Activated T-cell treated with anti-CD3 and anti-CD28 coated beads, Interleukin-2, amount 50 U/mL, for 24 hours (primary cell): ENCODE results near the gene ACAD9.
"Not testable (repeated sequence)": the region's sequence is repeated elsewhere in the genome, so short reads cannot be mapped to it uniquely, and the experiment has no call there.

Experiments used
- DNase-seq: peaks from one replicate; pipeline ENCODE4 v3.0.0-alpha.2; 2020
- H3K27ac Mint-ChIP-seq: 2 replicates; pipeline ENCODE4 v1.8.0; 2020; ENCODE audit warnings: mild to moderate bottlenecking, mixed read lengths
- H3K27me3 Mint-ChIP-seq: 2 replicates; pipeline ENCODE4 v1.8.0; 2020; ENCODE audit warnings: mixed read lengths
- H3K36me3 Mint-ChIP-seq: 2 replicates; pipeline ENCODE4 v1.8.0; 2020; ENCODE audit warnings: low read depth, mixed read lengths
- H3K4me1 Mint-ChIP-seq: 2 replicates; pipeline ENCODE4 v1.8.0; 2020; ENCODE audit warnings: low read depth, mixed read lengths
- H3K4me3 Mint-ChIP-seq: 2 replicates; pipeline ENCODE4 v1.8.0; 2020; ENCODE audit warnings: mild to moderate bottlenecking, moderate library complexity, mixed read lengths
- H3K9me3 Mint-ChIP-seq: 2 replicates; pipeline ENCODE4 v1.8.0; 2020; ENCODE audit warnings: mixed read lengths

Gene ACAD9

DNA sequence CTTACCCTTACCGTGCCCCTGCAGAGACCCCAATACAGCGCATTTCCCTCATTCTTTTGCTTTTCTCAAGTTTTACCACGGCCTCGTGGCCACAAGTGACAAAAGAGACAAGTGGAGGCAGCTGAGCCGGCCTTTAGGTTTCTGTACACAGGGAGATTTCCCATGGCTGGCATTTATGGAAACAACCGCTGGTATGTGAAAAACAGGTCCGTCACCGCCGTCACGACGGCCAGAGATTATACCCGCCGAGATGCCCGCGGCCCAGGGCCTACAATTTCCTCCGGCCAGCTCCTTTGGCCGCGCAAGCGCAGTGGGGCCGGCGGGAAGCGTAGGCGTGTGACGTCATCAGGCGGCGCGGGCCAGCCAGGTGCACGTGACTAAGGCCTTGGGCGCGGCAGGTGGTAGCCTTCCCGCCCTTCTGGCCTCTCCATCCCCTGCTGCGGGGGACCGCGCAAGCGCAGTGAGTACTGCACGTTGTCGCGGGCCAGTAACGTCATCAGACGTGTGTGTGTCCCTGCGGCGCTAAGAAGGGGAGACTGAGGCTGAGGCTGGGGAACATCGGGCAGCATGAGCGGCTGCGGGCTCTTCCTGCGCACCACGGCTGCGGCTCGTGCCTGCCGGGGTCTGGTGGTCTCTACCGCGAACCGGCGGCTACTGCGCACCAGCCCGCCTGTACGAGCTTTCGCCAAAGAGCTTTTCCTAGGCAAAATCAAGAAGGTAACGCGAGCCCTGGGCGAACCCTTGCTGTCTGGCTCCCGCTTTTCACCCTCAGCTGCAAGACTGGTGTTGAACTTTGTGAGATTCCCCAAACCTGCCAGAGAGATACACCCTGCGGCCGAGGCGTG lies at the start of gene ACAD9:
Gene ACAD9, plus strand, starts transcription at position 496 of the 845 bp plus-strand sequence. Its CDS starts 72 bp downstream, at position 568.
- peak; percentile 99 for DNase-seq
- Mint-ChIP-seq H3K4me3 (peak within 1 kb of the TSS; percentile 90), H3K27ac (peak within 1 kb of the TSS; percentile 98), H3K36me3 (peaks cover 66% of the 10 kb centered on the region), H3K27me3 (no peaks in the 10 kb centered on the region), H3K4me1 (peaks cover 73% of the 10 kb centered on the region), H3K9me3 (no peaks in the 10 kb centered on the region)

DNA sequence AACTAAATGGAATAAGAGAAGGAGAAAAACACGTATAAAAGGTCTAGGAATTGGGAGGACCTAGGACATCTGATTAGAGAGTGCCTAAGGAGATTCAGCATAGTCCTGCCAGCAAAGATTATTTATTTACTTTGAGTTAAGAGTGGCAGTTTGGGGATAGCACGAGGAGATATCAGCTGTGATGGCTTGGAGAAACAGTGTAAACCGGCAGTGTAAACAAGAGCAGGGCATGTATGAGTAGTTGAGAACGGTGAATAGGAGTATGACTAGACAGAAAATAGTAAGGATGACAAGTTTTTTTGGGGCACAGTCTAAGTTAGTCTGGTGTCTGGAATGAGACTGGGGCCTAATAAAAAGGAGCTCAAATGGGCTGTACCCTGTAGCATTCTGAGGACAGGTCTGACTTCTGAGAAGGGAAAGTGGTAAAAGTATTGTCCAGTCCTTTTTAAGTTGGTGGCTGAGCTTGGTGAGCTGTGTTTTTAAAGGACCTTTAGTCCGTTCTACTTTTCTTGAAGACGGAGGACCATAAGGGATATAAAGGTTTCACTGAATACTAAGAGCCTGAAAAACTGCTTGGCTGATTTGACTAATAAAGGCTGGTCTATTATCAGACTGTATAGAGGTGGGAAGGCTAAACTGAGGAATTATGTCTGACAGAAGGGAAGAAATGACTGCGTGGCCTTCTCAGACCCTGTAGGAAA lies 49.3 kb upstream of the ACAD9 start:
- not testable (repeated sequence) for H3K27me3 Mint-ChIP-seq, H3K9me3 Mint-ChIP-seq, H3K4me3 Mint-ChIP-seq, DNase-seq, H3K4me1 Mint-ChIP-seq, H3K27ac Mint-ChIP-seq, H3K36me3 Mint-ChIP-seq

DNA sequence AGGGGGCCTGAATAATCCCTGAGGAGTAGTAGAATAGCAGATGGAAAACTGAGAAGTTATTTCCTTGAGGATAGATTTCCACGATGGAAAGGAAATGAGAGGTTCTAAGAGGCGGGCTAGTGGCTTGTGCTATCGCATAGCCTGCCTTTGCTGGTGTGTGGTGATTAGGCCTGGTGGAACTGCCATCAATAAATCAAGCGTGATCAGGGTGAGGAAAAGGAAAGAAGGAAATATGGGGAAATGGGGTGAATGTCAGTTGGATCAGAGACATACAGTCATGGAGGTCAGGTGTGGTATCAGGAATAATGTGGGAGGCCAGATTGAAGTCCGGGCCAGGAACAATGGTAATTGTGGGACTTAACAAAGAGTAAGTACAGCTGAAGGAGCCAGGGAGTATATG lies 48.7 kb upstream of the ACAD9 start:
- H3K4me1 Mint-ChIP-seq, H3K27ac Mint-ChIP-seq, DNase-seq, H3K4me3 Mint-ChIP-seq, H3K9me3 Mint-ChIP-seq, H3K27me3 Mint-ChIP-seq, H3K36me3 Mint-ChIP-seq: not testable (repeated sequence)

DNA sequence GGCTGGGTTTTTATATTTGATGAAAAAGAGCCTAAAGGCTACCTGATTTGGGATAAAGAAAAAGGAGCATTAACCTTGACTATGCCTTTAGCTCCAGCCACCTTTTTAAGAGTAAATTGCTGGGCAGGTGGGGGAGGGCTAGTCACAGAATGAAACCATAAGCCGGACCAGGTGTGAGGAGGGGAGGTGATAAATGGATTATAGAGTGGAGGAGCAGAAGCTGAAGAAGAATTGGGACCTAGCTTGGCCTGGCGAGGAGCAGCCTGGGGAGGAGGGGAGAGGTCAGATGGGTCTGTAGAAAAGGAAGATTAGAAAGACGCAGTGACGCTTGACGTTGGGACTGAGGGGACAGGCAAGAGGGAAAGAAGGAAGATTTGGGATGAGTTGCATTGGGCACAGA lies 46.4 kb upstream of the ACAD9 start:
- H3K9me3 Mint-ChIP-seq, H3K4me1 Mint-ChIP-seq: not testable (repeated sequence)

DNA sequence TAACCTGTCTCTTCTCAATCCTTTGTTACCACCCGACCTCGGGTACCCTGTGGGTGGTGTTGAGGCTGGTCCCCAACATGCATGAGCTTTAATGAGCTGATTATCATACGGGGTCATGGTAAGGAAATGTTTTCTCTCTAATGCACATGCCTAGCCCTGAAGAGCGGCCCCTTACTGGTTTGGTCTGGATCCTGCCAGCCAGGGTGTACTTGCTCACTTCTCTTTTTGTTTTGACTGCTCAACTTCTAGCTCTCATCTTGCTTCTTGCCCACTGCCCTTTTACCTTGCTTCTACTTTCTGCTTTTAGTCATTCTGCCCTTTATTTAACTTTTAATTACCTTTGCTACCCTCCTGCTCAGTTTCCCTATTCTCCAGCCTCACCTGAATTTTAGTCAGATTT lies 44.3 kb upstream of the ACAD9 start:
- Mint-ChIP-seq H3K4me3 (no peak overlapping the region), H3K27me3 (no peaks in the 10 kb centered on the region), H3K27ac (no peak overlapping the region), H3K9me3 (no peaks in the 10 kb centered on the region), H3K36me3 (no peaks in the 10 kb centered on the region), H3K4me1 (no peaks in the 10 kb centered on the region)
- no peak for DNase-seq

More for the DNA sequence above, 46.4 kb upstream of the ACAD9 start:
- DNase-seq, H3K36me3 Mint-ChIP-seq, H3K27me3 Mint-ChIP-seq, H3K27ac Mint-ChIP-seq, H3K4me3 Mint-ChIP-seq: not testable (repeated sequence)

DNA sequence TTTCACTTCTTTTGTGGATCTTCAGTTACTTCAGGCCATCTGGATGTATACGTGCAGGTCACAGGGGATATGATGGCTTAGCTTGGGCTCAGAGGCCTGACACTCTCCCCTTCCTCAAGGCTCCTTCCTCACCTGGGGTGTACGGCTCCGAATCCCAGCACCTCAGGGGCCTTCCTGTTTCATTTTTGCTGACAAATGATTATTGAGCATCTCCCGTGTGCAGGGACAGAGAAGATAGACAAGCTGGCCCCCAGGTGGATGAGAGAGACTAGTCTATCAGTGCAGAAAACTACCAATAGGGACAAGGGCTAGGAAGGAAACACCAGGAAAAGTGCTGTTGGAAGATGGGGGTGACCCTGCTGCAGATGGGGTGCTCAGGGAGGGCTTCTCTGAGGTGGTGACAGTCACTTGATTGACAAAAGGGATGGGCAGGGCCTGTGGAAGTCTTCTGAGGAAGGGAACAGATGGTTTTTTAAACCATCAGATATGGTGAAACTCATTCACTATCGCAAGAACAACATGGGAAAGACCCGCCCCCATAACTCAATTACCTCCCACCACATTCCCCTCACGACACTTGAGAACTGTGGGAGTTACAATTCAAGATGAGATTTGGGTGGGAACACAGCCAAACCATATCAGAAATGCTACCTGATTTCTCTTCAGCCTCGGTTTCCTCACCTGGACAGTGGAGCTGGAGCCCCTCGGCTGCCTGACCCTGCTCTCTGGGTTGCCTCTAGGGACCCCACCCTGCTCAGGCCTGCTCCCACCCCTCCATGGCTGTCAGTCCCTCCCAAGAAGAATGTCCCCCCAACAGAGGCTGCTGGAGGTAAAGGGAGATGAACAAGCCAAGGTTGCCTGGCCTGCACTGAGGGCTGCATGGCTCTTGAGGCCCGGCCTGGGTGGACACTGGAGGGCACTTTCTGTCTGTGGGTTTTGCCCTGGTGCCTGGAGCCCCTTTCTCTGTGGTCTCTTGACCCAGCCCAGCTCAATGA lies 37.2 kb upstream of the ACAD9 start:
- H3K9me3 Mint-ChIP-seq: no peaks in the 10 kb centered on the region
- no peaks in the 10 kb centered on the region for H3K27me3 Mint-ChIP-seq
- H3K4me1 Mint-ChIP-seq: peaks cover 20% of the 10 kb centered on the region
- H3K36me3 Mint-ChIP-seq: no peaks in the 10 kb centered on the region
- peak overlapping the region; percentile 29 for H3K27ac Mint-ChIP-seq
- H3K4me3 Mint-ChIP-seq: no peak overlapping the region
- no peak for DNase-seq

DNA sequence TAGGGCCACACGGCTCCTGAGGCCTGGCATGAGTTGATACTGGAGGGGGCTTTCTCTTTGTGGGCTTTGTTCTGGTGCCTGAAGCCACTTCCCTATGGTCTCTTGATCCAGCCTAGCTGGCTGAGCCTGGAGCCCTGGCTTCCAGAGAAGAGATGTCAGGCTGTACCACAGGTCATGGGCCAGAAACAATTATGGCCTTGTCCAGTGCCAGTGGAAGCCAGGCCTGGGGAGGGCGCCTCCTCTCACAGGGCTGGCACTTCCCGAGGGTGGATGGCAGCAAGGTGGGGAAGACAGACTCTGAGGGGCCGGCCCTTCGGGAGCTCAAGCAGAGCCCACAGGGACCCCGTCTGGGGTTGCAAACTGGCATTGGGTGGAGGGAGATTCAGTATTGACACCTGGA lies 34.9 kb upstream of the ACAD9 start:
- peaks cover 20% of the 10 kb centered on the region for H3K4me1 Mint-ChIP-seq
- DNase-seq: no peak
- no peaks in the 10 kb centered on the region for H3K36me3 Mint-ChIP-seq
- no peaks in the 10 kb centered on the region for H3K27me3 Mint-ChIP-seq
- no peak overlapping the region for H3K27ac Mint-ChIP-seq
- H3K9me3 Mint-ChIP-seq: no peaks in the 10 kb centered on the region
- no peak overlapping the region for H3K4me3 Mint-ChIP-seq

DNA sequence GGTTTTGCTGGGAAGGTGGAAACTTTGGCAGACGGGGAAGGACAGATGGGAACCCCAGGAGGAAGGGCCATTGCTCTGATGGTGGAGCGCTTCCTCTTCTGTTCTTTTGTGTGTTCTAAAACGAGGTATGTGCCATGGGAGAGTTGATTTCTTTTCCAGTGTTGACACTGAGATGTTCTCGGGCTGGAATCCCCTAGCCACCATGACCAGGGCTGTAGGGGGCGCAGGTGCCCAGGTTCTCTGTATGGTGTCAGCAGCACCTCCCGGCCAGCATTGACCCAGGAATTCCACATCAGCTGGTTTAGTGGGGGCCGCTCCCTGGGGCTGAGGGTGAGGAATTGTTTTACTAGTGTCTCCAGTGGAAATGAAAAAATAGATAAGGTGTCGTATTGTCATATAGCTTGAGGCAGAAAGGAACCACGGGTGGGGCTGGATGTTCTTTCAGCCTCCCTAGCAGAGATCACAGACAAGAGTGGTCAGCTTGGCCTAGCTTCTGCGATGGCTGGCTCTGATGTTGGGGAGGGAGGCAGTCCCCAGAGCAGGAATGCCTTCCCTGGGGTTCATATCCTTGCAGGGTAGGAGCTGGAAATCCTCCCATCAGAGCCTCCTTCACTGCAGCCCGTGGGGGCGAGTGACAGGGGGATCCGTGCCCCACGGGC lies 34.2 kb upstream of the ACAD9 start:
- DNase-seq: no peak
- Mint-ChIP-seq H3K4me1 (peaks cover 20% of the 10 kb centered on the region), H3K4me3 (peak overlapping the region; percentile 27), H3K27me3 (no peaks in the 10 kb centered on the region), H3K9me3 (no peaks in the 10 kb centered on the region), H3K27ac (peak overlapping the region; percentile 28), H3K36me3 (no peaks in the 10 kb centered on the region)

DNA sequence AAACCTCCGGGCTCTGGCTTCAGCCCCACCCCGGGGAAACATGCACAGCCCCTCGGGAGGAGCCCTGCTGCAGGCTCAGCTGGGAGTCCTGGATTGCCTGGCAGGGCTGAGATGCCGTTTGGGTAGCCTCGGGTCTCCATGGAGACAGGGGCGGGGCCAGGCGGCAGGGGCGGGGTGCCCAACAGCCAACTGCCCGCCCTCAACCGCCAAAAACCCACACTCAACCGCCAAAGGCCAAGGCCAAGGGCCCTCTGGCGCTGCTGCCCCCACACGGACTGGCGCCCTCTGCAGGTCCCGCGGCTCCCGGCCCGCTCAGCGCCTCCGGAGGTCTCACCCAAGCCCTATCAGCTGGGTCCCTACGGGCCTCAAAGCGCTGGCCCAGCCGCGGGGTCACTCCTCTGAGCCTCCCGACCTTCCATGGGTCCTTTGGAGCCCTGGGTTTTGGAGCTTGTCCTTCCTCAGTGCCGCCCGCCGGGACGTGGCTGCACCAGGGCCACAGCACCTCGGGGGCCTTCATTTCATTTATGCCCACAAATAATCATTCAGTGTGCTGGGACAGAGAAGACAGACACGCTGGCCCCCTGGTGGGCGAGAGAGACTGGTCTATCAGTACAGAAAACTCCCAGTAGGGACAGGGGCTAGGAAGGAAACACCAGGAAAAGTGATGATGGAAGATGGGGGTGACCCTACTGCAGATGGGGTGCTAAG lies 33.5 kb upstream of the ACAD9 start:
- H3K9me3 Mint-ChIP-seq: no peaks in the 10 kb centered on the region
- peak overlapping the region; percentile 71 for H3K4me3 Mint-ChIP-seq
- H3K27me3 Mint-ChIP-seq: no peaks in the 10 kb centered on the region
- peaks cover 20% of the 10 kb centered on the region for H3K4me1 Mint-ChIP-seq
- peak overlapping the region; percentile 78 for H3K27ac Mint-ChIP-seq
- peak; percentile 88 for DNase-seq
- no peaks in the 10 kb centered on the region for H3K36me3 Mint-ChIP-seq

DNA sequence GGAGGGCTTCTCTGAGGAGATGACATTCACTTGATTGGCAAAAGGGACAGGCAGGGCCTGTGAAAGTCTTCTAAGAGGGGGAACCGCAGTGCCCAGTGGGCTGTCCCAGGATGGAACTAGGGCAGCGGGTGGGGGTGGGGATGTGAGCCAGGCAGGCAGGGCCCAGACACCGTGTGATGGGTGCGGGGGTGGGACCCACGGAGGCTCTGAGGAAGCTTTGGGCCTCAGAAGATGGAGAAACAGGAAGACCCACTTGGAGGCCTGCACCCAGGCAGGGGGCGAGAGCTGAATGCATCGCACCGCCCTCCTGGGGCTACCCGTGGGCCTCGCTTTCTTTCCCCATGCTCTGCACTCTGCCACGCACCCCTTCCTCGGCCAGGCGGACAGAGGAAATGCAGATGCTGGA lies 32.9 kb upstream of the ACAD9 start:
- Mint-ChIP-seq H3K27me3 (no peaks in the 10 kb centered on the region), H3K4me3 (peak overlapping the region; percentile 71), H3K4me1 (peaks cover 20% of the 10 kb centered on the region), H3K9me3 (no peaks in the 10 kb centered on the region), H3K27ac (peak overlapping the region; percentile 78), H3K36me3 (no peaks in the 10 kb centered on the region)
- DNase-seq: no peak

DNA sequence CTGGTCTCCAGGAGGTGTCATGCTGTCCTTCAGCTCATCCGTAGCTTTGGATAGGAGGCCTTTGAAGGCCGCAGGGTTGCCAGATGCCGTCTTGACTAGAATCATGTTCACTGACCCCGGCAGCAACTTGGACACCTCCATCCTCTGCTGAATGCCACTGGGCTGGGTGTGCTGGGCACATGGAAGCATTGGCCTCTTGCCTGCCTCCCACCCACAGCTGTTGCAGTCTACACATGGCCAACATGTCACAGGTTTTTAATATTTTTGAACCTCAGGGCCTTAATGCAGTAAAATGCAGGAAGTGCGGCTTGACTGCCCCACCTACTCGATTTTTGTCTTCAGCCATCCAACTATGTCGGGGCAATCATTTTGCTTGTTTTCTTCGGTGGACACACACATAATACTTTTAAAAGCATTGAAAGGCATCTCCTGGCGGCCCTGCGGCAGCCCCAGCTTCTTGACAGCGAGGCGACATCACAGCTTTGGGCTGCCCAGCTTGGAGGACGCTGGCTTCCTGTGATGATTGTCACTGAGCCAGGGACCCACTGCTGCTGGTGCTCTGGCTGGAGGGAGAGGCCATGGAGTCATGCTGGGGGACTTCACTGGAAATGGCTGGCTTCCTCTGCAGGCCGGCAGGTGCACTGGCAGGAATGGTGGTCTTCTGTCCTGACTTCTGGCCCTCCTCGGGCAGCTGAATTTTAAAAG lies 31.6 kb upstream of the ACAD9 start:
- no peak overlapping the region for H3K27ac Mint-ChIP-seq
- no peak overlapping the region for H3K4me3 Mint-ChIP-seq
- no peaks in the 10 kb centered on the region for H3K9me3 Mint-ChIP-seq
- H3K36me3 Mint-ChIP-seq: no peaks in the 10 kb centered on the region
- no peak for DNase-seq
- H3K4me1 Mint-ChIP-seq: peaks cover 20% of the 10 kb centered on the region
- H3K27me3 Mint-ChIP-seq: no peaks in the 10 kb centered on the region

DNA sequence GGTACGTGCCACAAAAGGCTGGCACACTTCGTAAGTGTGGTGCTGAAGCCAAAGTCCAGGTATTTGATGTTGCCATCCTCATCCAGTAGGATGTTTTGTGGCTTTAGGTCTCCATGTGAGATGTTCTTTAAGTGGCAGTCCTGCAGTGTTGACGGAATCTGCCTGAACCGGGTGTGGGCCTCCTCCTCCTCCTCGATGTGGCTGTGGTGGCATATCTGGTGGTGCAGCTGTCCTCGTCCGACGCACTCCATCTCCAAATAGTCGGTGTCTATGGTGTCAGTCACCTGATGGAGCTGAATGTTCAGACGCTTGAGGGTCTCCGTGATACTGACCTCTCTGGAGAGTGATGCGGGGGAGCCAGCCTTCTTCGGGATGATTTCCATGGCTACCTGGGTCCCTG lies 30.5 kb upstream of the ACAD9 start:
- no peak overlapping the region for H3K27ac Mint-ChIP-seq
- H3K36me3 Mint-ChIP-seq: no peaks in the 10 kb centered on the region
- peaks cover 20% of the 10 kb centered on the region for H3K4me1 Mint-ChIP-seq
- H3K4me3 Mint-ChIP-seq: no peak overlapping the region
- H3K27me3 Mint-ChIP-seq: no peaks in the 10 kb centered on the region
- peaks cover 2% of the 10 kb centered on the region for H3K9me3 Mint-ChIP-seq
- no peak for DNase-seq

DNA sequence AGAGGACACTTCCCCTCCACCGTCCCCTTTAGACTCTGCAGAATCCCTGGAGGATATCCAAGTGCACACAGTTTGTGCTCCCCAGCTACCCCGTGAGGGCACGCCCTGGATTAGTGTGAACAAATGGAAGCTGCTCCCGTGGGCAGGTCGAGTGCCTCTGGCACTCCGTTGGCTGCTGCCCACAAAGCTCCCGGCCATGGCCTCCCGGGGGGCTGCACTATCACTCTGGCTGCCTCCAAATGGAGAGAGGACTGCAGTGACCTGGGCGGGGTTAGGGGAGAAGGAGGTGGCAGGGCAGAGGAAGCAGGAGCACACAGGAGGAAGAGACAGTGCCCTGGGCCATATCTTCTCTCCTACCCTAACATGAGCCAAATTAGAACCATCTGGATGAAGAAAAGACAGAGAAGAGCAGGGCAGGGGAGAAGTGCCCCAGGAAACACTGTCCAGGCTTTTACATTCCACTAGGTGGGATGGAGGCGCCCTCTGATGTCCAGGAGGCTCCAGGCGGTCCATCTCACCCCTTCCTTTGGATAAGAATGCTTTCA lies 29.4 kb upstream of the ACAD9 start:
- no peak for DNase-seq
- H3K27me3 Mint-ChIP-seq: no peaks in the 10 kb centered on the region
- H3K4me1 Mint-ChIP-seq: peaks cover 19% of the 10 kb centered on the region
- H3K36me3 Mint-ChIP-seq: no peaks in the 10 kb centered on the region
- H3K27ac Mint-ChIP-seq: no peak overlapping the region
- H3K9me3 Mint-ChIP-seq: peaks cover 7% of the 10 kb centered on the region
- H3K4me3 Mint-ChIP-seq: no peak overlapping the region
